Right lobe of liver (tissue), 4 donors: Measurements from ENCODE around the gene PAX5.

Experiments used
- CTCF ChIP-seq, 4 donors: fragments of 200-600 bp in 3 of 4; fragments of 450-650 bp in 1 of 4; IDR thresholded peaks; one replicate each; pipeline versions ENCODE4 v1.5.1 to v1.8.0; 2016 to 2022; ENCODE audit warnings: antibody characterized with exemption in 4 of 4, mild to moderate bottlenecking in 2 of 4
- POLR2A ChIP-seq: fragments of 450-650 bp; IDR thresholded peaks from one replicate; pipeline ENCODE4 v1.6.1; 2017; ENCODE audit warnings: antibody characterized with exemption, mild to moderate bottlenecking
- donor health status: DM: no; HTN: no; CAD: no.
- donor health status: DM: no; HTN: no; CAD: no.
- donor health status: DM: no; HTN: yes; CAD: no.

- TF ChIP-seq POLR2A (no peak), CTCF (IDR thresholded peaks at IDR 0.05) (no peak)
Observed at GRCh38 chr9:36967997-36968396, 66.1 kb downstream of the PAX5 start.
